T-helper 1 cell (primary cell): ENCODE measurements around the gene NDUFC1.
"Not testable (repeated sequence)": the region's sequence is repeated elsewhere in the genome, so short reads cannot be mapped to it uniquely, and the experiment has no call there.

Experiments
- DNase-seq, 5 donors: peaks; one replicate each; pipeline ENCODE4 v3.0.0-alpha.2; 2012 to 2020
- total RNA-seq, 4 donors: gene quantifications; one replicate each; lab custom pipeline; 2026; lab: John Stamatoyannopoulos, UW

The NDUFC1 gene
- 19.9 to 27.7 (median 22.2) reads per million in 4 donors for total RNA-seq

DNA sequence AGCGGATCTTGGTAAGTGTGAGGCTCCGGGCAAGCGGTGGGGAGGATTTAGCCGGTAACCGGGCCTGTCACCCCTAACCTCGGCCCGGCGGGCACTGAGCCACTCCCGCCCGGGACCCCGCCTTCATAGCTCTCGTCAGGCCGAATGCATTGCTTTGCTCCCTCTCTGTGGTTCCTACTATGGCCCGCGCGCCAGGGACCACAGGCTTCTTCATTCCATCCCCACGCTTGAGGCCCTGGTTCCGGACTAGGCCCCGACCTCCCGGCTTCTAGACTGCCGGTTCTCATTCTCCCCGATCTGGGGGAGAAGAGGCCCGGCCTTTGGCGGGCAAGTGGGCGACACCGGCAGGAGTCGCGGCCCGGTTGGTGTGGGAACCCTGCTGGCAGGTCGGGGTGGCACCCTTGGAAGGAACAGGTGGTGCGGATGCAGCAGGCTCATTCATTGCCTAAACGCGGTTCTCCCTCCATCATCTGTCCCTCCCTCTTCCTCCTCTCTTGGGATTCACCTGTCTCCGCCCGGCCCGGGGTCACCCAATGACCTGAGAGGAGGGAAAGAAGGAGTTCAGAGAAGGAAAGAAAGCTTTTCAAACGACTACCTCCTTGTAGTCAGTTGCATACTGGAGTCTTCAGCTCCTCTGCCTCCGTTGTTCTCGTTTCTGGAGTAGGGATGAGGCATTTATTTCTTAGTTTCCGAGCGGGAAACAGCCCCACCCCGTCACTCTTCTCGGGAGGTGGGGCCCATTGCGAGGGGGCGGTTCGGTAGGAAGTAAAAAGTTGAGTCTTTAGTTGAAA lies at the start of gene NDUFC1:
TSS of gene NDUFC1 (minus strand) at position 657 of the 791 bp plus-strand sequence. CDS start 6,679 bp downstream, outside the sequence.
- peak; percentile 48 to 69 (median 65) for DNase-seq

GRCh38 chr4:139337612-139338011 lies 35.3 kb upstream of the NDUFC1 start:
- no peak for DNase-seq

DNA sequence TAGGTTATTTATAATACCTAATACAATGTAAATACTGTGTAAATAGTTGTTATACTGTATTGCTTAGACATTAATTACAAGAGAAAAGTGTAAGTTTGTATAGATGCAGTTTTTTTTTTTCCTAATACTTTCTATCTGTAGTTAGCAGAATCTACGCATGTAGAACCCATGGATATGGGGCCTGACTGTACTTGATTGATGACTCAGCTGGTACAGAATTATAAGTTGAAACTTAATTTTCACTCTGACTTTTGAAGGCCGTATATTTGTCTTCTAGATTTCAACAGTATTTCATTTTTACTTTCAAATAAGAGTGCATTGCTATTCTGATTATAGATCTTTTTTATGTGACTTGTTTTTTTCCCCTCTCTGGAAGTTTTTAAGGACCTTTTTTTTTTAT lies 30.8 kb upstream of the NDUFC1 start:
- DNase-seq = peak in 1 of 5 donors; percentile 8

GRCh38 chr4:139331185-139331584 lies 28.9 kb upstream of the NDUFC1 start:
- no peak for DNase-seq

- no peak for DNase-seq
Measured at GRCh38 chr4:139330283-139330682, 28.0 kb upstream of the NDUFC1 start.

GRCh38 chr4:139329665-139330200 lies 27.5 kb upstream of the NDUFC1 start:
- DNase-seq = no peak

DNA sequence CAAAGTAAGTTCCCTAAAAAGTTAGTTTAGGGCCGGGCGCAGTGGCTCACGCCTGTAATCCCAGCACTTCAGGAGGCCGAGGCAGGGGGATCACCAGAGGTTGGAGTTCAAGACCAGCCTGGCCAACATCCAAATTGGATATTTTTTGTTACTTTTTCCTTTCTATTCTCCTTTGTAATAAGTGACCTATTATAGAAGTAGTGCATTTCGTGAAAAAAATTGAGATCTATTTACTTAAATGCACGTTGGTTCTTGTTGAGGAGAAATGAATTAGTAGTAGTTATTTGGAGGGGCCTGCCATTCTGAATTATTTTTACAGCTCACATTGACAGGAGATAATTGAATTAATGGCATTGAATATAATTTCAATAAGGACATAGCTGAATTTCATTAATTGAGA lies 22.3 kb upstream of the NDUFC1 start:
- DNase-seq = no peak

DNA sequence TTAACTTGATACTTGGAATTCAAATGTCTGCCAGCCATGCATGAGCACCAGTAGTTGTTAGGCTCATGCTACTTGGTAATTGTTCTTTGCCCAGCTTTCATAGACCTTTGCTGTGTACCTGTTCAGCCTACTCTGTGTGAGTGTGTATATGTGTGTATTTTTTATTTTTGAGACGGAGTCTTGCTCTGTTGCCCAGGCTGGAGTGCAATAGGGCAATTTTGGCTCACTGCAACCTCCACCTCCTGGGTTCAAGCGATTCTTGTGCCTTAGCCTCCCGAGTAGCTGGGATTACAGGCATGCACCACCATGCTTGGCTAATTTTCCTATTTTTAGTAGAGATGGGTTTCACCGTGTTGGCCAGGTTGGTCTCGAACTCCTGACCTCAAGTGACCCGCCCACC lies 20.3 kb upstream of the NDUFC1 start:
- DNase-seq = not testable (repeated sequence)

DNA sequence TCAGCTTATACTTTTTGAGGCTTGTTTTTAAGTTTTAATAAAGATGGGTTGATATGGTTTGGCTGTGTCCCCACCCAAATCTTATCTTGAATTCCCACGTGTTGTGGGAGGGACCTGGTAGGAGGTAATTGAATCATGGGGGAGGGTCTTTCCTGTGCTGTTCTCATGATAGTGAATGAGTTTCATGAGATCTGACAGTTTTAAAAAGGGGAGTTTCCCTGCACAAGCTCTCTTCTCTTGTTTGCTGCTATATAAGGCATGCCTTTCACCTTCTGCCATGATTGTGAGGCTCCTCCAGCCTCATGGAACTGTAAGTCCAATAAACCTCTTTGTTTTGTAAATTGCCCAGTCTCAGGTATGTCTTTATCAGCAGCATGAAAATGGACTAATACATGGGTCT lies 19.8 kb upstream of the NDUFC1 start:
- DNase-seq = not testable (repeated sequence)

DNA sequence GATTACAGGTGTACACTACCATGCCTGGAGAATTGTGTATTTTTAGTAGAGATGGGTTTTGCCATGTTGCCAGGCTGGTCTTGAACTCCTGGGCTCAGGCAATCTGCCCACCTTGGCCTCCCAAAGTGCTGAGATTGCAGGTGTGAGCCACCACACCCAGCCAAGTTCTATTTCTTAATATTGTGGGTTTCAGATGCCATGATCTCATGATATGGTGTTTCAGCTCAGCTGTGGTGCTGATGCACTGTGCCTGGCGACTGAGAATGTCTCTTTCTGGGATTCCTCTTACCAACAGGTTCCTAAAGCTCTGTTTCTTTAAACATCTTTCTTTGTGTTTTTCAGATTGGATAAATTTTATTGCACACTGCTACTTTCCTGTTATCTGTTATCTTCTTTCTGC lies 17.3 kb upstream of the NDUFC1 start:
- no peak for DNase-seq

- DNase-seq = no peak
Measured at GRCh38 chr4:139317635-139318034, 15.4 kb upstream of the NDUFC1 start.

DNA sequence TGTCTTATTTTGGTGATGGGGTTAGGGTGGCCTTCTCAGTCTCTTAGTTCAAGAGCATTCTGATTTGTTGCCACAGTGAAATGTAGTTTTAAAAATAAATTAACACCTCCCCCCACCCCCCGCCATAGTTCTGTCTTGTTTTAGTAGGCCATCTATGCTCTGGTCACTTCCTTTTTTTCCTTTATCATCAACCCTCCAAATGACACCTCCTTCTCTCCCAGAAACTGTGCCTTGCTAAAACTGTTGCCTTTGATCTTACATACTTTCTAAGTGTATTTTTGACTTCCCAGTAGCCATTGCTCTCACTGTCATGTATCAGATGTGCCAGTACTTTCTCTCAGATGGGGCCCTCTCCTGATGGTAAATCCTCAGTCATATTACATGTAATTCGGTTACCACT lies 14.5 kb upstream of the NDUFC1 start:
- no peak for DNase-seq

DNA sequence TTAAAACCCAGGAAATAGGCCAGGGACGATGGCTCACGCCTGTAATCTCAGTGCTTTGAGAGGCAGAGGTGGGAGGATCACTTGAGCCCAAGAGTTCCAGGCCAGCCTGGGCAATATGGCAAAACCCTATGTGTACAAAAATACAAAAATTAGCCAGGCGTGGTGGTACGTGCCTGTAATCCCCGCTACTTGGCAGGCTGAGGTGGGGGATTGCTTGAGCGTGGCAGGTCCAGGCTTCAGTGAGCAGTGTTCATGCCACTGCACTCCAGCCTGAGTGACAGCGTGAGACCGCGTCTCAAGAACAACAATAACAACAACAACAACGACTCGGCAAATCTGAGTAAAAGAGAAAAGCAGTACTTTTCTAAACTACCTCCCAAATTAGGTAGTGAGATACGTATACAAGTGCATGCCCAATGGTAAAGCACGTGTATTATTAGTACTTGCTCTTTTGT lies 13.0 kb upstream of the NDUFC1 start:
- peak in 1 of 5 donors; percentile 4 for DNase-seq

DNA sequence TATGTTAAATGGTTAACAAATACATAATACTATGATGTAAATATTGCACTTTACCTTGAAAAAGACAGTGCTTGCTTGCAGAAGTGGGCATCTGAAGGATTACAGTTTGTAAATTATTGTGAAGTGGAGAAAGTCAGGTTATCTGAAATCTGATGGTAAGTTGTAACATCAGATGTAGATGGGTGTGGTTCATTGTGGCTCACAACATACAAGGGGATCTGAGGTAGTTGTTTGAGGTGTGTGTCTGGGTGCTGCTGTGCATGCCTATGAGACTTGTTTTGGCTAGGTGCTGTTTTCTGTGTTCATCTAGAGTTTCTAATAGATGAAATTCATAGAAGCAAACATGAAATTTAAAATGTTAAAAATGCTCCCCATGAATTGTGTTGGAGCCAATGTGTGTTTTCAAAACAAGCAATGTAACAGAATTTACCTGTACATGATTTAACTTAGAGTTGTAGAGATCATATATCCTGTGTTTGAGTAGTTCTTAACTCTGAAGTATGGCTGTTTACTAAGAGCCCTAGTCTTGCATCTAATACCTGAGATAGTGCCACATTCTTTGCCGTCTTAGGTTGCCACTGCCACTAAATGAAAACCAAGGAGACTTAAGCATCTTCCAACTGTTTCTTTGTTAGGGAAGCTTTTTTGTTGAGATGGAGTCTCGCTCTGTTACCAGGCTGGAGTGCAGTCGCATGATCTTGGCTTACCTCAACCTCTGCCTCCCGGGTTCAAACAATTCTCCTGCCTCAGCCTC lies 11.9 kb upstream of the NDUFC1 start:
- DNase-seq = peak in 1 of 5 donors; percentile 24

DNA sequence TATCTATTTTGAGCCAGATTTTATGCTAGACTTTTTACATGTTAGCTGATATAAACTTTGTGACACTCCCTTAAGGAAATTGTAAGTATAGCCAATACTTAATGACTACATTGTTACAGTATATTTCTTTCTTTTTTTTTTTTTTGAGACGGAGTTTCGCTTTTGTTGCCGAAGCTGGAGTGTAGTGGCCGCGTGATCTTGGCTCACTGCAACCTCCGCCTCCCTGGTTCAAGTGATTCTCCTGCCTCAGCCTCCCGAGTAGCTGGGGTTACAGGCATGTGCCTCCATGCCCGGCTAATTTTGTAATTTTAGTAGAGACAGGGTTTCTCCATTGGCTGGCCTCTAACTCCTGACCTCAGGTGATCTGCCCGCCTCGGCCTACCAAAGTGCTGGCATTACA lies 11.1 kb upstream of the NDUFC1 start:
- DNase-seq = not testable (repeated sequence)

DNA sequence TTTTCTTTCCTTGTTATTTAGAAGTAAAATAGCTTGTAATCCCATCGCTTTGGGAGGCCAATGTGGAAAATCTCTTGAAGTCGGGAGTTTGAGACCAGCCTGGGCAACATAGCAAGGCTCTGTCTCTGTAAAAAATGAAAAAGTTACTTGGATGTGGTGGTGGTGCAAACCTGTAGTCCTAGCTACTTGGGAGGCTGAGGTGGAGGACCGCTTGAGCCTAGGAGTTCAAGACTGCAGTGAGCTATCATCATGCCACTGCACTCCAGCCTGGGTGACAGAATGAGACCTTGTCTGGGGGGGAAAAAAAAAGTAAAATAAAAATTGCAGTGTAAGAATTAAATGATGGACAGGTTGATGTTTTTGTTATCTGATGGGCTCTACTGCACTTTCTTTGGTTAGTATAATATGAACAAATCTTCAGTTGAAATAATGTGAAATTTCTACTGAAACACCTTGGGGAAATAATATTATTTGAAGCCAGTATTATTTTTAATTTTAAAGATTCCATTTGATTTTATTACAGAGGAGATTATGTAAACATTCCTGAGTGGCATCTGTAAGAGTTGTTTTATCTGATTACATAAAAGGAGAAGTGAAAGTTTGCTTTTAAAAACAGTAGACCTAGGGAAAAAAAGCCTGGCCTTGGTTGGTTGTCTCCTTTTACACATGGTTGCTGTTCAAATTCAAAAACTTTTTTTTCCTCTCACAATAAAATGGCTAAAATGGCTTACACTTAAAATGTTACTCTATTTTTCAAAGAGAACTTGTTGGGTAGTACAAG lies 10.5 kb upstream of the NDUFC1 start:
- DNase-seq = no peak

GRCh38 chr4:139311909-139312308 lies 9.6 kb upstream of the NDUFC1 start:
- DNase-seq = no peak

DNA sequence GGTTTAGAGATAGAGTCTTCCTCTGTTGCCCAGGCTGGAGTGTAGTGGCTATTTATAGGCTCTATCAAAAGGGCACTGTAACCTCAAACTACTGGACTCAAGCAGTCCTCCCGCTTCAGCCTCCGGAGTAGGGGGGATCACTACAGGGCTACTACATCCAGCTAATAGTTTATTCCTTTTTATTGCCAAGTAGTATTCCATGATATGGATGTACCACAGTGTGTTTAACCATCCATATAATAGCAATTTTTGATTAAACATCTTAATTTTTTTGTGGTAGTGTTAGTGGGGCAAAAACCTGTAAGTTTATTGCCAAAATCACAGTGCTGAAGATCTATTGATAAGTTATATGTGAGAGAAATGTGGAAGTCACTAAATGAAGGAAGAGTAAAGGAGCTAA lies 2.6 kb upstream of the NDUFC1 start:
- DNase-seq = no peak

DNA sequence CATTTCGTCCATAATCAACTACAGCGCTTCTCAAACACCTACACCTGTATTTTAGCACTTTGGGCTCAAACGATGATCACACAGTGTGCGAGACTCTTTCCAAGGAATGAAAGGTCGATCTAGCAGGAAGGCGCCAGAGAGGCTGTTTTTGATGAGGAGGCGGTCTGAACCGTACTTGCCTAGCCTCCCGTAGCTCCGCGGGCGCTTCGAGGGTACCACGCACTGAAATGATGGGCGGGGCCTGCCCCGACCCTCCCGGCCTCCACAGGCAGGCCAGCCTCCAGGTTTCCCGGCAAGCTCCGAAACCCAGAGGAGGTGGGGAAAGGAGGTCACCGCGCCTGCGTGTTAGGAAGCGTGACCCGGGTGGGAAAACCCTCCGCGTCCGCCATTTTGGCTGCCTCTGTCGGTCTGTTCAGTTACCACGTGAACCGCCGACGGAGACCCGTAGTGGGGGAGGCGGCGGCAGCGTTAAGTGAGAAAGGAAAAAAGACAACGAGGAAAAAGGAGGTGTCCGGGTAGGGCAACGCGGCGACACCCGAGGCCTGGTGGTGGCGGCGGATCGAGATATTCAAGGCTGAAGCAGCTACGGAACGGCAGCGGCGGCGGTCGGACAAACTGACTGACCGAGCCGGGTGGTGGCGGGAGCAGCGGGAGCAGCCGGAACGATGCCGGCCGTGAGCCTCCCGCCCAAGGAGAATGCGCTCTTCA lies 1.0 kb downstream of the NDUFC1 start, which contains the start of gene NAA15:
TSS of gene NAA15 (plus strand) at position 393 of the 708 bp plus-strand sequence. CDS start at position 666, 273 bp downstream.
- peak; percentile 97 to 99 (median 98) for DNase-seq

DNA sequence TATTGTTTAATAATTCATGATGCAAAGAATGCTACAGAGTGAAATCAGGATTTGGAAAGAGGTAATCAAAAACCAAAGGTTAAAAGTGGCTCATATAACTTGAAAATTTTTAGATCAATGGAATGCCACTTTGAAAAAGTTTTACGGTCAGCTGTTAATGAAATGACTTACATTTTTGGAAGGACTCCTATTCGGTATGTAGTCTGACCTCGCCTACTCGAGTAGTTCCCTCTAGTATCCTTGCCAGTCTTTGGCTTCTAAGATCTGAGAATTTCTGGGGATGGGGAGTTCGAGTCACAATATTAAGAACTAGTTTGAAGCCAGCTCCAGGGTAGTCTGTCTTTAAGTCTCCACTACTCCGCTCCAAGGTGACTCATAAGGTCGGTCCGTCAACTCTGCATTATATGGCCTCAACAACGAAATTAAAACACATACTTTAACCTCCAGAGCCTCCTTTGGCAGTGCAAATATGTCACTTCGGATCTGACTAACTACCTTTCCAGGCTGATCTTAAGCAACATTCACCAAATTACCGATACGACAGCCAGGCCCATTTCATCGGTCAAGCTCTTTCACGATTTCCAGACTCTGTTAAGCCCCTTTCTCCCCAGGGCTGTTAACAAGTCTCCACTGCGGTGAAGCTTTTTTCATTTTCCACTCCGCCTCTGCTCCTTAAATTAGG lies 1.7 kb downstream of the NDUFC1 start:
- peak in 1 of 5 donors; percentile 50 for DNase-seq

DNA sequence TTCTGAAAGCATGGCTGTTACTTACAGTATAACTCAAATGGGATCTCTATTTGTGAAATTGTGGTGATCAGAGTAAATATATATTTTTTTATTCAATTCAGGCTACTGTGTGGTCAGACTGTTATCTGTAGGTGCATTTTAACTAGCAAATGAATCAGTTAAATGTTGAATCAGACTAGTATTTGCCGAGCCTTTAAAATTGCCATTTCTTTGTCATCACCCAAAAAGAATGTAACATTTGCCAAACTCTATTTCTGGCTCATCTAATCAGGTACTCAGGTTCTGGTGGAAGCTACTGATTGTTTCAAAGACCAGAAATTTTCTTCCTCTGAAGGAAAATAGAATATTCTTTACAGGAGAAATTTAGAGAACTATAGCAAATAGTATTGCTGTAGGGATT lies 2.7 kb downstream of the NDUFC1 start:
- no peak for DNase-seq
